ENCODE results near the gene EMILIN3.

EMILIN3 gene

GRCh38 chr20:41390889-41391288, 24.3 kb upstream of the EMILIN3 start:
- no peak for DNase-seq

DNA sequence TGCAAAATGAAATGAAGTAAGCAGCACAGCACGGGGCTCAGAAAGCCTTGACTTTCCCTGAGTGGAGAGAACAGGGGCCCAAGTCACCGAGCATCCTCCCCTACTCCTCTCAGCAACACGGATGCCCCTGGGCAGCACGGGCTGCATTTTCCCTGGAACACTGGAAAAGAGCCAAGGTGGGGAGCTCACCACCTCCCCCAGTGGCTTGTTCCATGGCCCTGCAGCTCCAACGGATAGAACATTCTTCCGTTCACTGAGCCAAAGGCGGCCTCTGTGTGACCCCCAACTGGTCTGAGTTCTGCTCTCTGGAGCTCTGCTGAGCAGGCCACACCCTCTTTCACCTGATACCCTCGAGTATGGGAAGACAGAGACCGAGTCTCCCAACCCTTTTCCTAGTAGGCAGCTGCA, 20.8 kb upstream of the EMILIN3 start:
- DNase-seq: no peak

- DNase-seq: no peak
Measured at GRCh38 chr20:41386502-41387427, 20.1 kb upstream of the EMILIN3 start.

GRCh38 chr20:41382791-41383305, 16.2 kb upstream of the EMILIN3 start:
- DNase-seq: no peak

GRCh38 chr20:41380551-41381193, 14.1 kb upstream of the EMILIN3 start:
- DNase-seq: peak; percentile 14

- DNase-seq: no peak
Measured at GRCh38 chr20:41379551-41379950, 12.9 kb upstream of the EMILIN3 start.

- DNase-seq: no peak
Measured at GRCh38 chr20:41377275-41377674, 10.7 kb upstream of the EMILIN3 start.

DNA sequence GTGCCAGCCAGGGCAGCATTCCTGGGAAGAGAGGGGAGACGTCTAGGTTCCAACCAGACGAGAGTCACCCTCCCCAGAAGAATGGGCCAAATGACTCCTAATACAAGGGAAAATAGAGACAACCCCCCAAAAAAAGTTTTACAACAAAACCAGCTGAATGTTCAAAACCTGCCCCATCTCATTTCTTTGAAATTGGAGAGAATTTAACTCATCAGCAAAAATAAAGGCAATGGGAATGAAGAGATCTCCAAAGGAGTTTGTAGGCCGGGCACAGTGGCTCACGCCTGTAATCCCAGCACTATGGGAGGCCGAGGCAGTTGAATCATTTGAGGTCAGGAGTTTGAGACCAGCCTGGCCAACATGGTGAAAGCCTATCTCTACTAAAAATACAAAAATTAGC, 9.7 kb upstream of the EMILIN3 start:
- no peak for DNase-seq

- DNase-seq: no peak
Measured at GRCh38 chr20:41375846-41376245, 9.2 kb upstream of the EMILIN3 start.

DNA sequence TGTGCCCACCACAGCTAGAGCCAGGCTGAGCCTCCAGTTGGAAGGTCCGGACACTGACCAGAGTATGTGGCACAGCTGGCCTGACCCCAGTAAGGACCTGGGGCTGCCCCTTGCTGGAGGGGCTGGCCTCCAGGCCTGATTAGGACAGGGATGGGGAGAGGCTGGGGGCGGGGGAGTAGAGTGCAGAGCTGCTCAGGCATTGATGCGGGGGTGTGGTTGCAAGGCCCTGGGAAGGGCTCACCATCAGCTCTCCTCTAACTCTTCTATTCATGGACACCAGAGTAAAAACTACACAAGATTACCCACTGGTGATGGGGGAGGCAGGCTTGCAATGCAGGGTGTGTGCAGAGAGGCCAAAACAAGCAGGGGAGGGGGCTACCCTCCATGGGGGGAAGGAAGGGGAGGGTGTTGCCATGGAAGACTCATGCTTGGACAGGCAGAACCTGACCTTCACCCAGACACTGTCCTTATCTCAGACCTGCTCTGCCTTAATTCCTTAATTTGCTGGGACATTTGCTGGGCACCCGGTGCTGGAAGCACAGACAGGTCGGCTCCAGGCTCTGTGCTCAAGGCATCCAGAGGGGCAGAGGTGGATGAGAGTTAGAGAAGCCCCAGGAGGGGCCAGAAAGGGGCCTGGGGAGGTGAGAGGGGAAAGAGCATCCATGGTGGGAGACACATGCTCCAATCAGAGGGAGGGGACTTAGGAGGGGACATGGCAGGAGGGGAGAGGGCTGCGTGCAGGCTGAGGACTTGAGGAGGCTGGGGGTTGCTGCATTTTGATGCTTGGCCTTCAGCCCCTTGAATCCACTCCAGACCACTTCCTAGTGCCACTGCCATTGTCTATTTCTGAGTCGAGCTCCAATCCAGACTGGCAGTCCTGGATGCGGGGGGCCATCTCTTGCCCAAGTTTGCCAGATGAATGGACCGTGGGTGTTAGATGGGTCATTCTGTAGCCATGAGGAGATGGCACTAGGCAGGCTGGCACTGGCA, 7.6 kb upstream of the EMILIN3 start:
- DNase-seq: no peak

GRCh38 chr20:41373251-41373783, 6.7 kb upstream of the EMILIN3 start:
- DNase-seq: no peak

DNA sequence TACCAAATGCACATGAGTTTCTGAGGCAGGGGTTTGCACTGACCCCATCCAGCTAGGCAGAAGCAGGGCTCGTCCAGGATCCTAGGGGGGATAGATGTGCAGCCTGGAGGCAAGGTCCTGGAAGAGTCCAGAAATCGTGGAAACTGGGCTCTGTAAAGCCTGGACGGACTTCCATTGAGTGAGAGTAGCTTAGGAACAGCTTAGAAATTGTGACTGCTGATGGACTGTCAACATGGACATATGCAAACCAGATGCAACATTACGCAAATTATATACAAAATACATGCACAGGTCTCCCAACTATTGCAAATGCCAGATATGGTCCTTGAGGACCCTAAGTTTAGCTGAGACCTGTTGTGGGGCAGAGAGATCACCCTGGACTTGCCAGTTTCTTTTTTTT, 4.8 kb upstream of the EMILIN3 start:
- DNase-seq: no peak

DNA sequence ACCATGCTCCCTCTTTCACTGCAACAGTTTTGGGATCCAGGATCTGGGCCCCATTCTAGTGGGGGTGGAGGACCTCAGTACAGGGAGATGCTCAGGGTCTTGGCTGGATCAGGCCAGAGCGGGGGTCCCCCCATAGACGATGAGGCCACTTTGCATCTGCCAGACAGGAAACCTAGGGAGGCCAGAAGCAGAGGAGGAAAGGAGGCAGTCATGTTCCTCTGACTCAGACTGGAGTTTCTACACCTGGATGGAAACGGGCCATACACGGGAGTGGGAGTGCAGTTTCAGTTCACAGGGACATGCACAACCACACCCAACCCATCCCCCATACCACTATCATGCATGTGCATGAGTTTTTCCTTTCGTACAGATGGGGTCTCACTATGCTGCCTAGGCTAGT, 3.6 kb upstream of the EMILIN3 start:
- no peak for DNase-seq

GRCh38 chr20:41369673-41370072, 3.1 kb upstream of the EMILIN3 start:
- no peak for DNase-seq

GRCh38 chr20:41367956-41368355, 1.3 kb upstream of the EMILIN3 start:
- no peak for DNase-seq

GRCh38 chr20:41367393-41367695, 726 bp upstream of the EMILIN3 start:
- DNase-seq: no peak

GRCh38 chr20:41365777-41366545, 657 bp downstream of the EMILIN3 start:
- DNase-seq: no peak

DNA sequence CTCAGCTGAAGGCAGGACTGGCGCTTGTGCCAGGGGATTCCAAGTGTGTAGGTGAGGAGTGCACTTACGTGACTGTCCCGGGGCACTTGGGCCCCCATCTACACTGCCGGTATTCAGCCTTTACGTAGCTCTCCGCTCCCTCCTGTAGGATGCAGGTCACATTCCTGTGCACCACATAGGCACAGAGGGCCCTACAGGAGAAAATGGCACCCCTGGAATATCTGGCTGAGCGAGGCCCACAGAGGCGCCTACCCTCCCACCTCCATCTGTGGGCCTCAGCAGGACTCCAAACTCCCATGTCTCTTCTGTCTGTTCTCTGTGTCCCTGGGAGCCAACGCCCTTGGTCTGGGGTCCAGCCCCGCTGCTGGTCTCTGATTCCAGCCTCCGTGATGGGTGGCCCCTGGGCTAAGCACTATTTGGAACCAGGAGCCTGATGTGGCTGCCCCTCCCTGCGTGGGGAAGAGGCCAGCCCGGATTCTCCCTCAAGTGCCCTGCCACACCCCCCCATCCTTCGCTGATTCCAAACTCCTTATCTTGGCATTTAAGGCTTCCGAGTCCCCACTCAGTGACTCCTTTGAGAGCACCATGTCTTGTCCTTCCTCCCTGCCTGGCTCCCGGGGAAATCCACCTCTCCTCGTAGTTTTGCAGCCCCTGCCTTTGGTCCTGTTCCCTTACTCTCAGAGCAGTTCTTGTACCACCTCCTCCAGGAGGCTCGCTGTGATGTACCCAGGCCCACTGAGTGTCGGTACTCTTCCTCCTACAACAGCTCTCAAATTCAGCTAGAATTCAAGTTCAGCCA, 1.5 kb downstream of the EMILIN3 start:
- no peak for DNase-seq

DNA sequence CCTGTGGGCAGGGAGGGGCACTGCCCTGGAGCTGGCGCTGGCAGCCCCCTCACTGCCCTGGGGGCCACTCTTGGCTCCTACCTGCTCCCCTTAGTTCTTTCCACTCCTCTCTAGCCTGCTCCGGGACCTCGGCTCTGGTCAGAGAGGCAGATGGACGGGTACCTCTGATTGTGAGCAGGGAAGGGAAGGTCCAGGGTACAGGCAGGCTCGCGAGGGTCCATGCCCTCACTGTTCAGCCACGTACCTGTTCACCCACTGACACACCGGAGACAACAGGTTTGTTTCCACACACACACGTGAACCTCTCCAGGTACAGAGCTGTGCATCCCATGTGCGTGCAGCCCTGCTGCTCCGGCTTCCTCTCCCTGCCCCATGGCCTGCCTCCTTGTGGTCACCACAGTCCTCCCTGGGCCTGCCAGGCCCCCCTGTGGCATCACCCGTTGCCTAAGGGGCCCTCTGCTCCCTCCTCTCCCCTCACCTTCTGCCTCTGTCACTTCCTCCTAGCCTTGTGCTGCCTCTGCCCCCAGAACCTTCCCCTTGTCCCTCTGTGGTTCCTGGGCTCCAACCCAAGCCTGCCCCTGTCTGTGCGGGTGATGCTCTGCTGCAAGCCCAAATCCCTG, 2.3 kb downstream of the EMILIN3 start:
- DNase-seq: no peak

- DNase-seq: no peak
Measured at GRCh38 chr20:41363601-41364000, 3.0 kb downstream of the EMILIN3 start.

DNA sequence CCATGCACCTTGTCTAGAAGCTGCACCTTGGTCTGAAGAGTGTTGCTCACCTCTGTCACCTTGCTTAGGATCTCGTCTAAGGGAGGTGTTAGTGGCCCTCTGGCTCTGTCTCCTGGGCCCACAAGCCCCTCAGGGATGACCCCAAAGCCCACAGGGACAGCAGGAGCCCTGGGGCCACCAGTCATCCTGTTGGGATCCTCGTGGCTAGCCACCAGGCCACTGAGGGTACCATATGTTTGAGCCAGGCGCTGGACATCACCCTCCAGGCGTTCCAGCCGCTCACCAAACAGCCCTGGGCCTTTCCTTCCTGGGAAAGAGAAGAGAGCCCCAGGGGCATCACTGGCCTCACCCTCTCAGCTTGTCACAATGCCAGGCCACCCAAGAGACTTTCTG, 3.9 kb downstream of the EMILIN3 start:
- DNase-seq: no peak

Measured in midbrain (tissue), 1 donor.